Measurements from ENCODE around the gene SEPSECS. TPM values are rescaled to one million over a fixed set of nuclear protein-coding genes. Genes with fewer than 3 reads are reported as not detected.

SEPSECS gene
- total RNA-seq, 4 donors from 2014 or later: 3.3 to 9.0 (median 7.1) TPM

DNA sequence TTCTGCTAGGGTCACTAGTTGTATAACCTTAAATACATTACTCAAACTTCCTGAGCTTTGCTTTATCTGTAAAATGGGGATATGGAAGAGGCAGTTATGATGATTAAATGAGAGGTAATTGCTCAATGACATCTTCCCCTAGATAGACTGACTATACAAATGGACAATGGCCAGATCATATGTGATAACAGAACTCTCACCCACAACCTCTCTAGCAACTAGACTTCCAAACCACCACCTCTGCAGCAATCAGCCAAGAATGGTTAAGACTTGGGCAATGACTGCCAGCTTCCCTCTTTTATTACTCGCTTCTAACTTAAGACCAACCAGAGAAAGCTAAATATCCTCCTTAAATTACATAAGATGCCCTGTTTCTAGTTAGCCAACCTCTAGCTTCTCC, 2.9 kb upstream of the SEPSECS start:
- Histone ChIP-seq H3K27ac (no peak overlapping the region), H3K4me3 (no peak overlapping the region), H3K4me1 (peaks cover 3 to 37% (median 10%) of the 10 kb centered on the region in 3 donors), H3K9me3 (no peaks in the 10 kb centered on the region), H3K36me3 (no peaks in the 10 kb centered on the region), H3K27me3 (no peaks in the 10 kb centered on the region)
- no peak for ATAC-seq
- TF ChIP-seq, protein P1, sequence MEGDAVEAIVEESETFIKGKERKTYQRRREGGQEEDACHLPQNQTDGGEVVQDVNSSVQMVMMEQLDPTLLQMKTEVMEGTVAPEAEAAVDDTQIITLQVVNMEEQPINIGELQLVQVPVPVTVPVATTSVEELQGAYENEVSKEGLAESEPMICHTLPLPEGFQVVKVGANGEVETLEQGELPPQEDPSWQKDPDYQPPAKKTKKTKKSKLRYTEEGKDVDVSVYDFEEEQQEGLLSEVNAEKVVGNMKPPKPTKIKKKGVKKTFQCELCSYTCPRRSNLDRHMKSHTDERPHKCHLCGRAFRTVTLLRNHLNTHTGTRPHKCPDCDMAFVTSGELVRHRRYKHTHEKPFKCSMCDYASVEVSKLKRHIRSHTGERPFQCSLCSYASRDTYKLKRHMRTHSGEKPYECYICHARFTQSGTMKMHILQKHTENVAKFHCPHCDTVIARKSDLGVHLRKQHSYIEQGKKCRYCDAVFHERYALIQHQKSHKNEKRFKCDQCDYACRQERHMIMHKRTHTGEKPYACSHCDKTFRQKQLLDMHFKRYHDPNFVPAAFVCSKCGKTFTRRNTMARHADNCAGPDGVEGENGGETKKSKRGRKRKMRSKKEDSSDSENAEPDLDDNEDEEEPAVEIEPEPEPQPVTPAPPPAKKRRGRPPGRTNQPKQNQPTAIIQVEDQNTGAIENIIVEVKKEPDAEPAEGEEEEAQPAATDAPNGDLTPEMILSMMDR (IDR thresholded peaks at IDR 0.05): no peak
- TF ChIP-seq EP300 (IDR thresholded peaks at IDR 0.05) (no peak), POLR2A (IDR thresholded peaks at IDR 0.05) (no peak), POLR2AphosphoS5 (IDR thresholded peaks at IDR 0.05) (no peak)
- 100% methylated on average over 1 of the region's 1 CpG for WGBS, 2 donors (ENCODE audit: low coverage in 1 of 2)

DNA sequence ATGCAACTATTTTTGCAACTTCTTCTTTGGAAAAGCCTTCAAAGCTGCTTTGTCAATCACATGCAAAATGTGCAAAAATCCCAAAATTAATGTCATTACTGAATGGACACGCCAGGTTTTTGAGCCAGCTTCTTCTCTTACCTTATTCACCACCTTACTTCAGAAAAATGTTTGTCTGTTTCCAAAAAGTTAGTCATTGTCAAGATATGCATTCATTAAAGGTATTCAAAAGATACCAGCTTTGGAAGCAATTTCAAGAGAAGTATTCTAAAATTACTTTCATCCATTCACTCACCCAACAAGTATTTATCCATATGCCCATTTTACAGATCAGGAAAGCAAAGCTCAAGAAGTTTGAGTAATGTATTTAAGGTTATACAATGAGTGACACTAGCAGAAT, 2.3 kb upstream of the SEPSECS start:
- Histone ChIP-seq H3K9me3 (no peaks in the 10 kb centered on the region), H3K27ac (no peak overlapping the region), H3K4me3 (no peak overlapping the region), H3K36me3 (no peaks in the 10 kb centered on the region), H3K4me1 (peaks cover 3 to 37% (median 10%) of the 10 kb centered on the region in 3 donors), H3K27me3 (no peaks in the 10 kb centered on the region)
- WGBS, 2 donors (ENCODE audit: low coverage in 1 of 2): 86 to 93% methylated on average over 1 of the region's 1 CpG
- ATAC-seq: no peak
- no peak for TF ChIP-seq POLR2AphosphoS5 (IDR thresholded peaks at IDR 0.05)
- TF ChIP-seq POLR2A (IDR thresholded peaks at IDR 0.05): no peak
- no peak for TF ChIP-seq EP300 (IDR thresholded peaks at IDR 0.05)
- TF ChIP-seq, protein P1 (IDR thresholded peaks at IDR 0.05): no peak

DNA sequence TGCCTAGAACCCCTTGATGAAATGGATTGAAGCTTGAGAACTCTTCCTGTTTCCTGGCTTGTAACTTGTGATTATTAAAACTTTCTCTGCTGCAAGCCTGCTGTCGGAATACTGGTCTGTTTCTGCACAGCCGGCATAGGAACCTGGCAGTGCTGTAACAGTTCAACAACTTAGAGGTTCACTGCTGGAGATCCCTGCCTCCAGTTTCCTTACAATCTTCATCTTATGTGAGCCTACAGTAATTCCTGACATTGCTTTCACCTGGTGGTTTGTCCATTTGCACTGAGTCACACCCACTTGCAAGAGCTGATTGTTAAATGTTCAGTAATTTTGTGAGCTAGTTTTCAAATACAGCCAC, 1.3 kb upstream of the SEPSECS start:
- H3K4me3 ChIP-seq: peak overlapping the region; percentile 74 to 87
- no peaks in the 10 kb centered on the region for H3K27me3 ChIP-seq
- H3K4me1 ChIP-seq: peaks cover 3 to 37% (median 10%) of the 10 kb centered on the region in 3 donors
- peak overlapping the region; percentile 88 to 98 (median 97) for H3K27ac ChIP-seq
- WGBS, 2 donors (ENCODE audit: low coverage in 1 of 2): 18 to 35% methylated on average over 2 of the region's 2 CpGs
- ATAC-seq: no peak
- no peaks in the 10 kb centered on the region for H3K9me3 ChIP-seq
- H3K36me3 ChIP-seq: peaks cover 0 to 6% of the 10 kb centered on the region in 2 donors
- no peak for TF ChIP-seq POLR2A (IDR thresholded peaks at IDR 0.05)
- TF ChIP-seq EP300 (IDR thresholded peaks at IDR 0.05): no peak
- TF ChIP-seq POLR2AphosphoS5 (IDR thresholded peaks at IDR 0.05): no peak
- TF ChIP-seq, protein P1 (IDR thresholded peaks at IDR 0.05): no peak

DNA sequence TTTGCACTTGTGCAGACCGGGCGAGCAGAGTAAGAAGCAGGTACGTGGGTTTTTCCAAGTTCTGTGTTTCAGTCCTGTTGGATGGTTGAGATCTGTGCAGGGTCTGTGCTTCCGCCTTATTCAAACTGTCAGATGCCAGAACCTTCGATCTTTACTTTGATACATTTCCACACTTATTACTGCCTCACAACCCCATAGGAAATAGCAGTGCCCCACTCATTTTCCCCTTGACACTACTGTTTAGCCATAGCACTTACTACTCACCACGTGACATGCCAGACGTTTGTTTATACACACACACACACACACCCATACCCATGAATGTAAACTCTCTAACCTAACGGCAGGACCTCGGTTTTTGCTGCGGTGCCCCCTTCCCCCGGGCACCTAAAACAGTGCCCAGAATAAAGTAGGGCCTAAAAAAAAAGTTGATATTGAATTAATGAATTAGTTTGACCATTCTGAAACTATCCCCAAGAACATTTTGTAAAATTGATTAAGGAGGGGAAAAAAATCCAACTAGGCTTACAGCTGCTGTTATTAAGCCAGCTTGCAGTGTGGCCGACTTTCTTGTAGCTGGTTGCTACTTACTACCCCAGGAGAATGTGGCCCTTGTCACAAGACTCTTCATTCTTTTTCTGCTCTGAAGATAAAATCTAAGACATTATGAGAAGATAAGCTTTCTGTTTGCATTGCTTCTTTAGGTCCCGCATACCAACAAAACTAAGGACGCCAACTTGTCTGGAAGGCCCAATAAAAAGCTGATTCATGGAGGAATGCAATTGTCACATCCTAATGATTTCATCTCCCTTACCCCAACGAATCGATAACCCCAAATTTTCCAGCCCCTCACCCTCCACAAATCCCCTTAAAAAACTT, 704 bp upstream of the SEPSECS start:
- 5 to 8% methylated on average over 12 to 16 of the region's 16 CpGs for WGBS, 2 donors (ENCODE audit: low coverage in 1 of 2)
- Histone ChIP-seq H3K27ac (peak overlapping the region; percentile 88 to 98 (median 97)), H3K27me3 (no peaks in the 10 kb centered on the region), H3K4me3 (peak overlapping the region; percentile 74 to 87), H3K36me3 (peaks cover 0 to 10% of the 10 kb centered on the region in 2 donors), H3K9me3 (no peaks in the 10 kb centered on the region), H3K4me1 (peaks cover 3 to 37% (median 10%) of the 10 kb centered on the region in 3 donors)
- peak; percentile 29 for ATAC-seq
- TF ChIP-seq EP300 (IDR thresholded peaks at IDR 0.05) (no peak), POLR2AphosphoS5 (IDR thresholded peaks at IDR 0.05) (no peak), POLR2A (IDR thresholded peaks at IDR 0.05) (peak; percentile 42 to 57)
- TF ChIP-seq, protein P1 (IDR thresholded peaks at IDR 0.05): peak in 2 of 4 experiments; percentile 16 to 17

DNA sequence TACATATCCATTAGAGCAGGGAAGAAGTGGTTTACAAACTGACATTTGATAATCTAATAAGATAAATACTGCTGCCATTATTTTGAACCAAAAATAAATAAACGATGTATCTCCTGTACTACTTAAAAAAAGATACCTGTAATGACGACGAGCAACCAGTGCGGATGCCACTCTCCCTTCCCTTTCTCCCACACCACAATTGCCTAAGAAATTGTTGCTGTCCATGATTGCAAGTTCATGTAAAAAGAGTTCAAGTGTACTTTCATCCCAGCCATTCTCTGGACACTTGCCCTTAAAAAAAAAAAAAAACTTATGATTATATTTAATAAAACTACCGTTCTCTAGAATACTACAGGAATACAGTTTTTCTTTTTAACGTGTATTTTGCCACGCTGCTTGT, 1.4 kb downstream of the SEPSECS start:
- no peak overlapping the region for H3K27ac ChIP-seq
- 83 to 91% methylated on average over 7 of the region's 7 CpGs for WGBS, 2 donors (ENCODE audit: low coverage in 1 of 2)
- TF ChIP-seq EP300 (IDR thresholded peaks at IDR 0.05) (no peak), POLR2A (IDR thresholded peaks at IDR 0.05) (no peak), POLR2AphosphoS5 (IDR thresholded peaks at IDR 0.05) (no peak)
- TF ChIP-seq, protein P1 (IDR thresholded peaks at IDR 0.05): no peak
- peaks cover 3 to 37% (median 10%) of the 10 kb centered on the region in 3 donors for H3K4me1 ChIP-seq
- H3K9me3 ChIP-seq: no peaks in the 10 kb centered on the region
- no peak for ATAC-seq
- H3K4me3 ChIP-seq: no peak overlapping the region
- no peaks in the 10 kb centered on the region for H3K27me3 ChIP-seq
- peaks cover 0 to 14% of the 10 kb centered on the region in 2 donors for H3K36me3 ChIP-seq
